Testis (tissue), 2 donors: Measurements from ENCODE around the gene LRMDA.

Source experiments
- POLR2A ChIP-seq: fragments of 450-650 bp; IDR thresholded peaks from one replicate; pipeline ENCODE4 v1.6.1; 2017; ENCODE audit warnings: antibody characterized with exemption, mild to moderate bottlenecking, moderate library complexity
- TF ChIP-seq, protein P1 (sequence below), 3 experiments: fragments of 450-650 bp in 2 of 3; fragments of 200-600 bp in 1 of 3; sonication (generic) in 1 of 3; IDR thresholded peaks; one replicate each; pipeline ENCODE4 v1.5.1; 2016 to 2019; ENCODE audit warnings: antibody characterized with exemption in 3 of 3, mild to moderate bottlenecking in 2 of 3, moderate library complexity in 1 of 3

DNA sequence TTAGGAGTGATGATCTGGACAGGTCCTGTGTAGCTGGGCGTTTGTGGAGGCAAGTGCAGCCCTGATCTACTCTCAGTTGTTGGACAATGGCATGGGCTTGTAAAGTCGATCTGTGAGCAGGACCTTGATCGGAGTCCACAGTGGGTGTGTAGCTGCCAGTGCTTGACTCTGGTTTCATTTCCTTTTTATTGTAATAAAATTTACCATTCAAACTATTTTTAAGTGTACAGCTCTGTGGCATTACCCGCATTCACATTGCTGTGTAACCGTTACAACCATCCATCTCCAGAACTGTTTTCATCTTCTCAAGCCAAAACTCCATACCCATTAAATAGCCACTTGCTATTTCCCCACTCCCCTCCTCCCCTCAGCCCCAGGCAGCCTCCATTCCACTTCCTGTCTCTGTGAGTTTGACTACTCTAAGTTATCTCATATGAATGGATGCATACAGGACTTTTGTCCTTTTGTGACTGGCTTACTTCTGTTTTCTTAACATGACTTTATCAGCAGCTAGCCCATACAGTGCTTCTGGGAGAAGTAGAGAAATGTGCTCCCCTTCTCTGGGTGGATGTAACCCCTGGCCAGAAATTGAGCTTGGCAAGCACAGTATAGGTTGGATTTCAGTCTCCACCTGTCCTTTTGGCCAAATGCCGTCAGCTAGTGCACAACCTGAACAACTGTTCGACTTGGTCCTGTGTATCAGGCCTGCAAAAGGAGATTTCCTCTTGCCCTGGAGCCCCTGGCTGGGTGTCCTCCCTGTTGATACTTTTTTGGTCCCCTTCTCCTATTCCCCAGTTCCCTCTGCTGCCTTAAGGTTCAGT, 180.0 kb downstream of the LRMDA start:
- TF ChIP-seq, protein P1, sequence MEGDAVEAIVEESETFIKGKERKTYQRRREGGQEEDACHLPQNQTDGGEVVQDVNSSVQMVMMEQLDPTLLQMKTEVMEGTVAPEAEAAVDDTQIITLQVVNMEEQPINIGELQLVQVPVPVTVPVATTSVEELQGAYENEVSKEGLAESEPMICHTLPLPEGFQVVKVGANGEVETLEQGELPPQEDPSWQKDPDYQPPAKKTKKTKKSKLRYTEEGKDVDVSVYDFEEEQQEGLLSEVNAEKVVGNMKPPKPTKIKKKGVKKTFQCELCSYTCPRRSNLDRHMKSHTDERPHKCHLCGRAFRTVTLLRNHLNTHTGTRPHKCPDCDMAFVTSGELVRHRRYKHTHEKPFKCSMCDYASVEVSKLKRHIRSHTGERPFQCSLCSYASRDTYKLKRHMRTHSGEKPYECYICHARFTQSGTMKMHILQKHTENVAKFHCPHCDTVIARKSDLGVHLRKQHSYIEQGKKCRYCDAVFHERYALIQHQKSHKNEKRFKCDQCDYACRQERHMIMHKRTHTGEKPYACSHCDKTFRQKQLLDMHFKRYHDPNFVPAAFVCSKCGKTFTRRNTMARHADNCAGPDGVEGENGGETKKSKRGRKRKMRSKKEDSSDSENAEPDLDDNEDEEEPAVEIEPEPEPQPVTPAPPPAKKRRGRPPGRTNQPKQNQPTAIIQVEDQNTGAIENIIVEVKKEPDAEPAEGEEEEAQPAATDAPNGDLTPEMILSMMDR (IDR thresholded peaks at IDR 0.05) = no peak
- no peak for TF ChIP-seq POLR2A
